SW480 (cell line): Measurements from ENCODE around the gene RNASE11.
"Not testable (repeated sequence)": the region's sequence is repeated elsewhere in the genome, so short reads cannot be mapped to it uniquely, and the experiment has no call there.

Source experiments
- DNase-seq: peaks from one replicate; pipeline ENCODE4 v3.0.0-alpha.2; 2016; ENCODE audit warnings: low spot score

The RNASE11 gene

GRCh38 chr14:20587489-20588154 lies at the start of gene RNASE11:
TSS of gene RNASE11 (minus strand) at chr14:20588001.
- DNase-seq, result no peak

DNA sequence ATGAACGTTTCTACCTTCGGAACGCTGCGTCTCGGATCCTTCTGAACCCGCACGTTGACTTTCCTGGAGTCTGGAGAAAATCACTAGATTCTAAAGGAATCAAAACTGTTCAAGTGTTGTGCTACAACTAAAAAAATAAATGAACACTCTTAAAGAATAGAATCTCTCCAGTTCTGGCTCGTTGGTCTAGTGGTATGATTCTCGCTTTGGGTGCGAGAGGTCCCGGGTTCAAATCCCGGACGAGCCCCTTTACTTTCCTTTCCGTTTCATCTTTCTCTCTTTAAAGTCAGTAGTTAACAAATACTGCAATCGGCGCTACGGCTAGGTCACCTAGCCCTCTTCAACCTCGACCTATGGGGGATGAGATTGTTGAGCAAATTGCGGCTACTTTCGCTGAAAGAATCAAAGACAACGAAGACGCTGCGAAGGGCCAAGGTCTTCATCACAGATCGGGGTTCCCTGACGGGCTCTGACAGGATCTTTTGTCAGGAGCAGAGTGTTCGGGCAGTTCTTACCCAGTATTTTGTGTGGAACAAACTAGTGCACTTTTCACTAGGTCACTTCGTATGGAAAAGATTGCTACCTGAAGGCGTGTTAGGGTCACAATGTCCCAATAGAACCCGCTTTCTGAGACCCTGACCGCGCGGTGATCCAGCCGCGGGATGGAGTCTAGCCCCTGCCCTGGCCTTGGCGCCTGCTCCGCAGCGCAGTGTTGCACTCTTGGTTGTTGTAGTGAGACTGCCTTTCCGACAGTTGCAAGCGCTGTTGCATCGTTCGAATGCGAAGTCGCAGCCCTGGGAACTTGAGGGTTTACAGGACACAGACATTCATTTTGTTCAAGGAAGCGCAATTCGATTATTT lies 45.3 kb upstream of the RNASE11 start:
- DNase-seq, result peak; percentile 88

- peak; percentile 42 for DNase-seq
Measured at GRCh38 chr14:20632448-20632830, 44.6 kb upstream of the RNASE11 start.

- DNase-seq, result peak; percentile 72
Measured at GRCh38 chr14:20631880-20632389, 44.1 kb upstream of the RNASE11 start.

DNA sequence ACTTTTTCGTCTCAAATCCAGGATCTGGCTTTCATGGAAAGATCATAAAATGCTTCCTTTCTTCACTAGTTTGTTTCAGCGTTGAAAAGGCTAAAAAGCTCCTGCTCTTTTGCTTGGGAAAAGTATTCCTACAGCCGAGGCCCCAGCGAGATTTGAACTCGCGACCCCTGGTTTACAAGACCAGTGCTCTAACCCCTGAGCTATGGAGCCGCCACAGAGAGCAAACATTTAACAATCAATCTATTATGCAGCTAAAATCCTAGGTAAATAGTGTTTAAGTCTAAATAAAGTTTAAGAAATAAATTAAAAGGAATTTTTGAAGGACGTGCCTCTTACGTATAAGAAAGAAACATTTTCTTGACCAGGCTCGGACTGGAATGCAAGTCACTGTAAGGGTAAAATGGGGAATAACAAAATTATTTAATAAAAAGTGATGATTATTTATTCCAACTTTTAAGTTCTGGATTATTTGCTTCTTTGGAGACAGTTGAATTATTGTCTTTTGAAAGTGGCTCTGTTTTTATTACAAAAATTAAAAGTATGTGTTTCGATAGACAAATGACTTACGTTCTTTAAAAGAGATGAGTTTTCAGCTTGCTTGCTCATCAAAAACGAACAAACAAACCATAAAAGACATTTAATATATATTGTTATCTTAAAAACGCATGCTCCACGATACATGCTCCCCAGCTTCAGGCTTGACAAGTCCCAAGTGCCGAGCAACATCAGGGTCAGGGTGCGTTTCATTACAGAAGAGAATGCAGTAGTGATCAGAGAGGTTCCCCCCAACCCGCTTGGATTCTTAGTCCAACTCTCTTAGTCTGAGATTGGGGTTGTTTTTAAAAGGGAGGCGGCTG lies 43.5 kb upstream of the RNASE11 start:
- DNase-seq, result peak; percentile 44

DNA sequence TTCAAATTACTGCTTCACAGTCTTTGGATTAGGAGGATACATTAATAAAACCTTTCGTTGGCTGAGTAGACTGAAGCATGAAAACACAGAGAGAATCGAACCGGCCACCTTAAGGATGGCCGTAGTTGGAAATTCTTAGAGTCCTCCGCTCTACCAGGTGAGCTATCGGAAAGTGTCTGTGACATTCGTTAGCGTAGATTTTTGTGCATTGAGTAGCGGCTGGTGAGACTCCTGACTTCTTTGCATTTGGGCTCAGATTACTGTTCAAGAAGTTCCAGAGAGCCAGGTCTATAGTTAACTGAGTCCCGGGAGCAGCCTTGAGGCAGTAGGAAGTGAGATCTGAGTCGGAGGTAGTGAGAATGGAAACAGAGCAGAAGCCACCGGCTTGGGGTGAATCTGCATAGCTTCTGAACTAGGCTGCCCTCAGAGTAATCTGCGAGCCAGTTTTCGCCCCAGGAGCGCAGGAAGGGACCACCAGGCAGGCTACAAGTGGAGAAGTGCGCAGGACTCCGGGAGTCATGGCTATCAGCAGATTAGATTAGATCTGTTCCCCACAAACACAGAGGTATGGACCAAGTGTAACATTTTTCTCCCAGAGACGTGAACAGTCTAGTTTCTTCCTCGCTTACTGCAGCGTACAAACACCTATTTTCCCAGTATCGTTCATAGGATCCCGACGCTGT lies 42.7 kb upstream of the RNASE11 start:
- DNase-seq, result peak; percentile 54

GRCh38 chr14:20628063-20628854 lies 40.5 kb upstream of the RNASE11 start:
- no peak for DNase-seq

GRCh38 chr14:20627346-20628027 lies 39.7 kb upstream of the RNASE11 start:
- no peak for DNase-seq

GRCh38 chr14:20626274-20626673 lies 38.5 kb upstream of the RNASE11 start:
- DNase-seq, result no peak

DNA sequence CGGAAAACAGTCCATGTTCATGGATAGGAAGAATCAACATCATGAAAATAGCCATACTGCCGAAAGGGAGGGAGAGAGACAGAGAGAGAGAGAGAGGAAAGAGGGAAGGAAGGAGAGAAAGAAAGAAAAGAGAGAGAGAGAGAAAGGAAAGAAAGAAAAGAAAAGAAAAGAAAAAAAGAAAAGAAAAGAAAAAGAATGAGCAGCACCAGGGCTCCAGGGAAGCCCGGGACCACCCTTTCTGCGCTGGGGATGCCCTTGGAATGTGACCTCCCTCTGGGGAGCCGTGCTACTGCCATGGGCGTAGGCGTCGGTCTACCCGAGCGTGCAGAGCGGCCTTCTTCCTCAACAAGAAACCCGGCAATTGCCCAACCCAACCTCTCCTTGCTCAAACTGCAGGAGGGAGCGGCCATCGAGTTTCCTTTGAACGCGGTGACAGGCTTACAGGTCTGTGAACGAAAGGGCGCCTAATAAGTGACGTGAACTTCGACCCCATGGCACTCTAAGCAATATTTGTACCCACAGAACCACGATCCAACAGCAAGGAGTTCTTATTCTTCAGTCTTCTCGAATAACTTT lies 36.8 kb upstream of the RNASE11 start:
- DNase-seq, result peak; percentile 17

DNA sequence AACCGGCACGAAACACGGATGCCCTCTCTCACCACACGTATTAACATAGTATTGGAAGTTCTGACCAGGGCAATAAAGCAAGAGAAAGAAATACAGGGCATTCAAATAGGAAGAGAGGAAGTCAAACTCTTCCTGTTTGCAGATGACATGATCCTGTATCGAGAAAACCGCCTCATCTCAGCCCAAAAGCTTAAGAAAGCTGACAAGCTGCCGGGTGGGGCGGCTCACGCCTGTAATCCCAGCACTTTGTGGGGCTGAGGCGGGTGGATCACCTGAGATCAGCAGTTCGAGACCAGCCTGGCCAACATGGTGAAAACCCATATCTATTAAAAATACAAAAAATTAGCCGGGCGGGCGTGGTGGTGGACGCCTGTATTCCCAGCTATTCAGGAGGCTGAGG lies 36.0 kb upstream of the RNASE11 start:
- no peak for DNase-seq

DNA sequence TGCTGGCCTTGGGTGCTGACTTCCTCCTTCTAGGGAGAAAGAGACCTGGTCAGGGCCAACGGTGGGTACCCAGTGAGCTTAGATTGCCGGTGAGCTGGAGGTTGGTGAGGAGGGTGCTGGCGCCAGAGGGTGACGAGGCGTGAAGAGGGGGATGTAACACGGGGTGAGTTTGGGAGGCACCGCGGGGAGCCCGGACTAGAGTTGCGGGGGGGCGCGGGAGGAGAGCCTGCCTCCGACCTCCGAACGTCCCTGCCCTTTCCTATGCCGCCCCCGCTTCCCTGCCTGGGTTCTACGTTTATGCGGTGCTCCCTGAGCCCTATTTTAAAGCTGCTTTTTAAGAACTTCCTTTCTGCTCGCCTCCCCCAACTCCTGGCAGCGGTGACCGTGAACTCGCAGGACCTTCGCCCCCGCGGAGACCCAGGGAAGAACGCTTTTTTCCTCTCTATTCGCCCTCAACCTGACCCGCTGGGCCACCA lies 35.1 kb upstream of the RNASE11 start:
- DNase-seq, result no peak

DNA sequence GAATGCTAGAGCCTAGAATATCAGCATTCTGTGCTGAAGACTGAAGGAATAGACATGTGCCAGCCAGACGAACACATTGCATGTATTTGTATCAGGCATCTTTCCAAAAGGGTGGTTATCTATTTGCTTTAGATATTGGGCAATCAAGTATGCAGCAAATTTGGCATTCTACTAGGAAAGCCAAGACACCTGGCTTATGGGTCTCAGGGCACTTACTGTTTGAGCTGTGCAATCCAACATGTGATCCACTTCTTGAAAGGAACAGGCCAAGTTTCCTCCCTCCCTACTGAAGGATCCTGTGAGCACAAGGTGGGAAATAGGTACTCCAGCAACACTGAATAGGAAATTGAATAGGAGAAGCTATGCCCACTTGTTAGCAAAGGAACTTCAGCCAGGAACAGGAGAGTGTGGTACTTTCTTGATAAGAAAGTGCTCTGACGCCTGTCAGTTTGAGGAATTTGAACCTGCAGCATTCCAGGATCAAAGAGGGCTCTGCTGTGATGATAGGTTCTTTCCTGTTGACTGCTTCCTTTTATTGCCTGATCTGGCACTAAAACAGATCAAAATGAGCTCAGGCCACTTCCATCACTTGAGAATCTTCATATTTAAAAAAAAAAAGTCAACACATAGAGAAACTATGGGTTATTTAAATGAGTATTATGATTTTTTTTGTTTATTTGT lies 33.1 kb upstream of the RNASE11 start:
- no peak for DNase-seq

- DNase-seq, result not testable (repeated sequence)
Measured at GRCh38 chr14:20619688-20620087, 31.9 kb upstream of the RNASE11 start.

DNA sequence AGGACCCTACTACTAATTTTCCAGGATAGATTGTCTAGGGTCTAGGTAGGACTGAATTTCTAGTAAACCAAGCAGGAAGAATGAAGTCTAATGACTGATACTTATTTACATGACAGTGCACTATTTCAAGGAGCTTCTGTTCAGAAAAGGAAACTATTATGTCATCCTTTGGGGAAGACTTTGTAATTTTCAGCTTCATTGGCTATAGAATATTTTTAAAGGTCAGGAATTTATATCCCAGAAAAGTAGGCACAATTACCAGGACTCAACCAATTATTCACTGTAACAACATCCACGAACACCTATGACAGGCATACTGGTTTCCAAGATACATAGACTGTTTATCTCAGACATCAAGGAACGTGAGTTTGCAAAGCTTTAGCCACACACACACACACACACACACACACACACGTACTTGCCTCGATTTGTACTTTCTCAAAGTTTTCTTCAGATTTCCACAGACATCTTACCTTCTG lies 30.5 kb upstream of the RNASE11 start:
- DNase-seq, result no peak

- no peak for DNase-seq
Measured at GRCh38 chr14:20617138-20618003, 29.6 kb upstream of the RNASE11 start.

- DNase-seq, result no peak
Measured at GRCh38 chr14:20615996-20616395, 28.2 kb upstream of the RNASE11 start.
